Spleen (tissue), 11 donors: ENCODE results near the gene IL9. TPM values are rescaled to one million over a fixed set of nuclear protein-coding genes. Genes with fewer than 3 reads are reported as not detected.

ENCODE experiments used
- DNase-seq: peaks from one replicate; pipeline ENCODE4 v3.0.0-alpha.2; 2020
- H3K27ac ChIP-seq, 8 donors: fragments of 200-600 bp; sonication (generic) in 7 of 8; 1 replicate in 4 of 8; 2 replicates in 4 of 8; pipeline versions ENCODE4 v1.5.0 to v1.8.0; 2016 to 2021; ENCODE audit warnings: inconsistent platforms in 4 of 8, mild to moderate bottlenecking in 4 of 8, moderate library complexity in 1 of 8
- H3K27me3 ChIP-seq, 7 donors: fragments of 200-600 bp; sonication (generic) in 6 of 7; replicated peaks in 1 of 7; 1 replicate in 4 of 7; 2 replicates in 3 of 7; pipeline versions ENCODE4 v1.5.0 to v1.8.0; 2016 to 2021; ENCODE audit warnings: inconsistent platforms in 3 of 7, mild to moderate bottlenecking in 1 of 7
- H3K36me3 ChIP-seq, 6 donors: fragments of 200-600 bp; sonication (generic) in 5 of 6; 1 replicate in 4 of 6; 2 replicates in 2 of 6; pipeline versions ENCODE4 v1.5.0 to v1.8.0; 2016 to 2021; ENCODE audit warnings: inconsistent platforms in 2 of 6
- H3K4me1 ChIP-seq, 6 donors: fragments of 200-600 bp; sonication (generic) in 5 of 6; 1 replicate in 3 of 6; 2 replicates in 3 of 6; pipeline versions ENCODE4 v1.5.0 to v1.8.0; 2016 to 2021; ENCODE audit warnings: inconsistent platforms in 3 of 6
- H3K4me3 ChIP-seq, 8 donors: fragments of 200-600 bp; sonication (generic) in 7 of 8; 1 replicate in 4 of 8; 2 replicates in 4 of 8; pipeline versions ENCODE4 v1.5.0 to v1.8.0; 2016 to 2021; ENCODE audit warnings: inconsistent platforms in 4 of 8, mild to moderate bottlenecking in 4 of 8, moderate library complexity in 2 of 8
- H3K9me3 ChIP-seq, 8 donors: fragments of 200-600 bp; sonication (generic) in 7 of 8; 1 replicate in 4 of 8; 2 replicates in 4 of 8; pipeline versions ENCODE4 v1.5.0 to v1.8.0; 2016 to 2021; ENCODE audit warnings: inconsistent platforms in 4 of 8
- POLR2A ChIP-seq, 3 donors: fragments of 450-650 bp; IDR thresholded peaks; one replicate each; pipeline ENCODE4 v1.5.1; 2017; ENCODE audit warnings: antibody characterized with exemption in 3 of 3, mild to moderate bottlenecking in 1 of 3
- POLR2AphosphoS5 ChIP-seq, 3 donors: sonication (generic); formaldehyde crosslinking; IDR thresholded peaks; one replicate each; pipeline ENCODE4 v1.5.1; 2017; ENCODE audit warnings: antibody characterized with exemption in 3 of 3
- WGBS, 5 donors: extraction: QIAGEN DNeasy Blood & Tissue Kit in 3 of 5; methylation state at CpG; one replicate each; pipeline versions ENCODE4 v1.1.5 to v1.1.7; 2013 to 2018; 5-methylcytosine and 5-hydroxymethylcytosine counted together
- intact Hi-C: fragments of 100-400 bp; cut with DNase I; formaldehyde crosslinking; loops from one replicate; pipeline ENCODE4 v1.15.0; 2023; ENCODE audit warnings: low total_unique reads
- polyA plus RNA-seq, 3 donors: library from polyadenylated mRNA; stranded (reverse); fragments of 200-250 nt; gene quantifications; one replicate each; pipeline ENCODE4 v1.2.1, GENCODE V29; 2013
- total RNA-seq, 7 donors: library from RNA; depleted of rRNA in 3 of 7; stranded (reverse); fragments of >200 nt in 3 of 7; fragmentation: NEBNext Ultra II Directional in 4 of 7; extraction: Animal tissue kit (Norgen Biotek cat#: 25700) in 4 of 7; gene quantifications; one replicate each; pipeline versions ENCODE4 v1.1.0 to v1.2.1, GENCODE V29; 2016 to 2021
- TF ChIP-seq, protein P1 (sequence below), 11 experiments: fragments of 200-600 bp in 7 of 11; fragments of 450-650 bp in 4 of 11; sonication (generic) in 4 of 11; IDR thresholded peaks in 8 of 11; conservative IDR thresholded peaks in 3 of 11; 1 replicate in 7 of 11; 2 replicates in 4 of 11; pipeline versions ENCODE4 v1.4.0 to v1.8.0; 2016 to 2021; ENCODE audit warnings: antibody characterized with exemption in 11 of 11, inconsistent platforms in 4 of 11, mild to moderate bottlenecking in 1 of 11
- donor health status: healthy with polysubstance abuse.
- donor health status: DM: no; HTN: no; CAD: no; lungs with moderate emphysema.
- donor health status: DM: no; HTN: no; CAD: no.
- donor health status: Bipolar disorder and iron deficiency.
- donor health status: healthy.
- donor health status: DM: no; HTN: no; CAD: no.
- donor health status: DM: yes; HTN: yes; CAD: no.

IL9 gene
- total and polyA plus RNA-seq, 10 donors, result not detected

DNA sequence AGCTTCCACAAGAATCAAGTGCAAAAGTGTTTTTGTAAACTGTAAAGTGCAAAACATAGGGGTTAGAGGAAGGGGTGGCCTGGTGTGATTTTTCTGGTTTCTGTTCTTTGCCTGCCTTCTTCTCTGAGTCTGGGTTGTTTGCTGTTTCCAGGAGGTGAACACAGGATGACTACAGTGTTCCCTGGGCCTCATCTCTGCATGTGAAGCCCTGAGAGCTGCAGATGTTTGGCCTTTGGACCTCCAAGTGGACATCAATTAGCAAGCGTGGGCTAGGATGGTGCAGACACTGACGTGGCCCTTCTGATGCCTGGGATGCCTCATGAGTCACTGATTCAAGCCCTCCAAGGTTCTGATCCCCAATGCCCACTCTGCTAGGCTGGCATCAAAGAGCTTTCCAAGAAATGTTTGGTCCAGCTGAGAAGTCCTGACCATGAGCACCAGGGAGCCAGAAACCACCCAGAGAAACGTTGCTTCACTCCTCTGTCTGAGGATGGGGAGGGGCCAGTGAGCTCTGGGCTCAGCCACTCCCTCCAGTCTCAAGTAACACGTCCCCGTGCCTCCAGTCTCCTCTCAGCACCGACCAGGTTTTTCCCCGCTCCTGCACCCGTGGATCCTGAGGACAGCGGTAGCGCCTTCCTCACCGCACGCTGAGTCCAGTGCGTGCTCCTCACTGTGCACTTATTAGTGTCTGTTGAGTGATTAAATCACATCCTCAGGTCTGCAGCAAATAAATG is 7.6 kb downstream of the IL9 start:
- Histone ChIP-seq H3K4me3 (peak overlapping the region in 1 of 8 donors; percentile 41), H3K27ac (no peak overlapping the region), H3K9me3 (no peaks in the 10 kb centered on the region), H3K27me3 (peaks cover 0 to 31% (median 0%) of the 10 kb centered on the region in 7 donors), H3K36me3 (no peaks in the 10 kb centered on the region), H3K4me1 (peaks cover 0 to 6% (median 5%) of the 10 kb centered on the region in 6 donors)
- WGBS, 5 donors, result 69 to 77% (median 72%) methylated on average over 12 to 13 of the region's 13 CpGs
- DNase-seq, result no peak
- intact Hi-C loops, result loop anchor here (5.0 kb wide), 1 partner anchor 324 kb away; no protein-coding TSS in a partner anchor
- TF ChIP-seq, protein P1, sequence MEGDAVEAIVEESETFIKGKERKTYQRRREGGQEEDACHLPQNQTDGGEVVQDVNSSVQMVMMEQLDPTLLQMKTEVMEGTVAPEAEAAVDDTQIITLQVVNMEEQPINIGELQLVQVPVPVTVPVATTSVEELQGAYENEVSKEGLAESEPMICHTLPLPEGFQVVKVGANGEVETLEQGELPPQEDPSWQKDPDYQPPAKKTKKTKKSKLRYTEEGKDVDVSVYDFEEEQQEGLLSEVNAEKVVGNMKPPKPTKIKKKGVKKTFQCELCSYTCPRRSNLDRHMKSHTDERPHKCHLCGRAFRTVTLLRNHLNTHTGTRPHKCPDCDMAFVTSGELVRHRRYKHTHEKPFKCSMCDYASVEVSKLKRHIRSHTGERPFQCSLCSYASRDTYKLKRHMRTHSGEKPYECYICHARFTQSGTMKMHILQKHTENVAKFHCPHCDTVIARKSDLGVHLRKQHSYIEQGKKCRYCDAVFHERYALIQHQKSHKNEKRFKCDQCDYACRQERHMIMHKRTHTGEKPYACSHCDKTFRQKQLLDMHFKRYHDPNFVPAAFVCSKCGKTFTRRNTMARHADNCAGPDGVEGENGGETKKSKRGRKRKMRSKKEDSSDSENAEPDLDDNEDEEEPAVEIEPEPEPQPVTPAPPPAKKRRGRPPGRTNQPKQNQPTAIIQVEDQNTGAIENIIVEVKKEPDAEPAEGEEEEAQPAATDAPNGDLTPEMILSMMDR (IDR thresholded peaks at IDR 0.05 in 8 of 11, conservative IDR thresholded peaks at IDR 0.05 in 3 of 11), result no peak
- TF ChIP-seq POLR2A (IDR thresholded peaks at IDR 0.05) (no peak), POLR2AphosphoS5 (IDR thresholded peaks at IDR 0.05) (no peak)

DNA sequence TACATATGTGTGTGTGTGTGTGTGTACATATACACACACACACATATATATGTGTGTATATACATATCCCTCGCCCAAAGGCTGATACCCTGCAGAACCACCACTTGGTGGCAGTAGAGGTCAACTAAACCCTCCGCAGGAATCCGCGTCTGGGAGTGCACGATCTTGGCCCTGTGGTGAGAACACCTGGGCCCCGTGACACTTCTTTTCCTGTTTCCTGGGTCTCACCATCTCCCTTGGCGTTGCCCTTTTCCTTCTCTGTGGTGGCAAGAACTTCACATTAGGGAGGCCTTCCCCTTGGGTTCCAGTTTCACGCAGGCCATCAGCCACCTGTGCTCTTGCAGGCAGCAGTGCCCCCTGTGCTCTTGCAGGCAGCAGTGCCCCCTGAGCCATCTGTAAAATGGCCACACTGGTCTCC is 8.2 kb downstream of the IL9 start:
- intact Hi-C loops, result loop anchor here (5.0 kb wide), 1 partner anchor 325 kb away; no protein-coding TSS in a partner anchor
- no peak for DNase-seq

DNA sequence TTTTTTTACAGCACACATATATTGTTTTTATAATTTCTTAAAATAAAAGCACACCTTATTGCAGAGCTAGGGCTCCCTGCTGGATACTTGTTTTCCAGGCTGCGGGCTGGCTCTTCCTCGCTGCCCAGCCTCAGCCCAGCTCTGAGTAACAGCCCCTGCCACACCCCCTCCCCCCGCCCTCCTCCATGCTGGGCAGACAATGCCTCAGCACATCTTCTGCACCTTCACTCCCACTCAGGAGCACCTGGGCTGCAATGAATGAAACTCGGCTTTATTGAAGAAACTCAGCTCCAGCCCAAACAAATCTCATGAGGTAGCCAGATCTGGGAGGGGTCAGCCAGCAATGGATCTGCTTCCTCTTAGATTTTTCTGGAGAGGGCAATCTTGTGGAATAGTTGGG is 9.5 kb downstream of the IL9 start:
- DNase-seq, result no peak
- no peak overlapping the region for H3K4me3 ChIP-seq
- intact Hi-C loops, result loop anchor here (5.0 kb wide), 1 partner anchor 326 kb away; no protein-coding TSS in a partner anchor
- H3K36me3 ChIP-seq, result no peaks in the 10 kb centered on the region
- H3K9me3 ChIP-seq, result no peaks in the 10 kb centered on the region
- WGBS, 5 donors, result 43 to 73% (median 49%) methylated on average over 4 of the region's 4 CpGs
- peaks cover 0 to 6% (median 5%) of the 10 kb centered on the region in 6 donors for H3K4me1 ChIP-seq
- no peak overlapping the region for H3K27ac ChIP-seq
- TF ChIP-seq POLR2A (IDR thresholded peaks at IDR 0.05) (no peak), POLR2AphosphoS5 (IDR thresholded peaks at IDR 0.05) (no peak)
- TF ChIP-seq, protein P1 (IDR thresholded peaks at IDR 0.05 in 8 of 11, conservative IDR thresholded peaks at IDR 0.05 in 3 of 11), result no peak
- peaks cover 0 to 44% (median 0%) of the 10 kb centered on the region in 7 donors for H3K27me3 ChIP-seq

More for the DNA sequence above, 8.2 kb downstream of the IL9 start:
- Histone ChIP-seq H3K9me3 (no peaks in the 10 kb centered on the region), H3K27me3 (peaks cover 0 to 37% (median 0%) of the 10 kb centered on the region in 7 donors), H3K4me1 (peaks cover 0 to 6% (median 5%) of the 10 kb centered on the region in 6 donors), H3K36me3 (no peaks in the 10 kb centered on the region), H3K27ac (no peak overlapping the region), H3K4me3 (peak overlapping the region in 1 of 8 donors; percentile 41)
- 4 to 9% (median 6%) methylated on average over 8 of the region's 8 CpGs for WGBS, 5 donors
- TF ChIP-seq POLR2AphosphoS5 (IDR thresholded peaks at IDR 0.05), result no peak
- TF ChIP-seq, protein P1 (IDR thresholded peaks at IDR 0.05 in 8 of 11, conservative IDR thresholded peaks at IDR 0.05 in 3 of 11), result peak; percentile 53 to 89 (median 81)
- no peak for TF ChIP-seq POLR2A (IDR thresholded peaks at IDR 0.05)

GRCh38 chr5:135885031-135885430 is 10.6 kb downstream of the IL9 start:
- TF ChIP-seq POLR2AphosphoS5 (IDR thresholded peaks at IDR 0.05) (no peak), POLR2A (IDR thresholded peaks at IDR 0.05) (no peak)
- intact Hi-C loops, result loop anchor here (5.0 kb wide), 1 partner anchor 327 kb away; no protein-coding TSS in a partner anchor

More at GRCh38 chr5:135885031-135885430, 10.6 kb downstream of the IL9 start:
- peaks cover 0 to 6% (median 5%) of the 10 kb centered on the region in 6 donors for H3K4me1 ChIP-seq
- 88 to 100% (median 92%) methylated on average over 3 of the region's 3 CpGs for WGBS, 5 donors
- no peak overlapping the region for H3K4me3 ChIP-seq
- no peak overlapping the region for H3K27ac ChIP-seq
- H3K36me3 ChIP-seq, result no peaks in the 10 kb centered on the region
- H3K9me3 ChIP-seq, result no peaks in the 10 kb centered on the region
- DNase-seq, result no peak
- H3K27me3 ChIP-seq, result peaks cover 0 to 55% (median 0%) of the 10 kb centered on the region in 7 donors
